ENCODE measurements around the gene BTBD7.

DNA sequence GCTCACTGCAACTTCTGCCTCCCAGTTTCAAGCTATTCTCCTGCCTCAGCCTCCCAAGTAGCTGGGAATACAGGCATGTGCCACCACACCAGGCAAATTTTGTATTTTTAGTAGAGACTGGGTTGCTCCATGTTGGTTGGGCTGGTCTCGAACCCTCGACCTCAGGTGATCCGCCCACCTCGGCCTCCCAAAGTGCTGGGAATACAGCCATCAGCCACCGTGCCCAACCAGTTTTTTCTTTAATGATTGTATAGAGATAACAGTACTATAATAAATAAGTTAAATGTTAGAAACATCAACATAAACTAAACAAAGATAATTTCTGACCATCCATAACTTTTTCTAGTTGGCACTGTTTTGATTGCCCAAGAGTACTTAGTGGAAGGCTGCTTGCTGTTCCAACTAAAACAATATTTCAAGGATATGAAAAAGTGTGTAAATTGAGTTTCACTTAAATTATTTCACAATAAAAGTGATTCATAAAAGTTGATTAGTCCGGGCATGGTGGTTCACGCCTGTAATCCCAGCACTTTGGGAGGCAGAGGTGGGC is 131.6 kb downstream of the BTBD7 start:
- TF ChIP-seq EP300 (IDR thresholded peaks at IDR 0.05; ENCODE audit: low read depth) (no peak), POLR2A (IDR thresholded peaks at IDR 0.05) (no peak), POLR2AphosphoS5 (IDR thresholded peaks at IDR 0.05) (no peak)
- TF ChIP-seq, protein P1, sequence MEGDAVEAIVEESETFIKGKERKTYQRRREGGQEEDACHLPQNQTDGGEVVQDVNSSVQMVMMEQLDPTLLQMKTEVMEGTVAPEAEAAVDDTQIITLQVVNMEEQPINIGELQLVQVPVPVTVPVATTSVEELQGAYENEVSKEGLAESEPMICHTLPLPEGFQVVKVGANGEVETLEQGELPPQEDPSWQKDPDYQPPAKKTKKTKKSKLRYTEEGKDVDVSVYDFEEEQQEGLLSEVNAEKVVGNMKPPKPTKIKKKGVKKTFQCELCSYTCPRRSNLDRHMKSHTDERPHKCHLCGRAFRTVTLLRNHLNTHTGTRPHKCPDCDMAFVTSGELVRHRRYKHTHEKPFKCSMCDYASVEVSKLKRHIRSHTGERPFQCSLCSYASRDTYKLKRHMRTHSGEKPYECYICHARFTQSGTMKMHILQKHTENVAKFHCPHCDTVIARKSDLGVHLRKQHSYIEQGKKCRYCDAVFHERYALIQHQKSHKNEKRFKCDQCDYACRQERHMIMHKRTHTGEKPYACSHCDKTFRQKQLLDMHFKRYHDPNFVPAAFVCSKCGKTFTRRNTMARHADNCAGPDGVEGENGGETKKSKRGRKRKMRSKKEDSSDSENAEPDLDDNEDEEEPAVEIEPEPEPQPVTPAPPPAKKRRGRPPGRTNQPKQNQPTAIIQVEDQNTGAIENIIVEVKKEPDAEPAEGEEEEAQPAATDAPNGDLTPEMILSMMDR (IDR thresholded peaks at IDR 0.05) = no peak
